Body of pancreas (tissue), 4 donors: Measurements from ENCODE around the gene AOC3.

Experiments used
- CTCF ChIP-seq, 7 experiments: fragments of 450-650 bp in 4 of 7; fragments of 200-600 bp in 3 of 7; sonication (generic) in 3 of 7; IDR thresholded peaks; one replicate each; pipeline ENCODE4 v1.5.1; 2016 to 2019; ENCODE audit warnings: antibody characterized with exemption in 7 of 7
- POLR2A ChIP-seq, 3 donors: fragments of 450-650 bp; IDR thresholded peaks; one replicate each; pipeline ENCODE4 v1.6.1; 2016; ENCODE audit warnings: antibody characterized with exemption in 3 of 3, mild to moderate bottlenecking in 2 of 3

GRCh38 chr17:42857389-42857788, 6.4 kb downstream of the AOC3 start:
- TF ChIP-seq CTCF (IDR thresholded peaks at IDR 0.05) (no peak), POLR2A (IDR thresholded peaks at IDR 0.05) (no peak)
